ENCODE results near the gene VWCE. TPM values are rescaled to one million over a fixed set of nuclear protein-coding genes. Genes with fewer than 3 reads are reported as not detected.

VWCE gene
- total RNA-seq, 1 experiment from 2014 or later = 2.5 TPM

- H3K9me2 ChIP-seq (ENCODE audit: insufficient read depth) = no peaks in the 10 kb centered on the region
- H3K4me3 ChIP-seq (replicated peaks in 1 of 2; ENCODE audit: low read depth in 1 of 2, low read length in 2 of 2) = peak overlapping the region; percentile 85 to 97
- H3K4me1 ChIP-seq (ENCODE audit: control insufficient read depth in 1 of 2, insufficient read depth in 2 of 2, low read length in 2 of 2) = peaks cover 28 to 46% of the 10 kb centered on the region in 2 experiments
- BruUV-seq (replicated peaks) = TSS peak; percentile 79
- CTCF ChIA-PET = interaction anchor here (0.6 to 4.6 kb wide), 4 partner anchors 28 to 305 kb away, joined by 4 to 120 read pairs (median 4); partner anchors contain the start of gene CYB561A3
- no peaks in the 10 kb centered on the region for H3K9me3 ChIP-seq (ENCODE audit: control insufficient read depth in 1 of 2, insufficient read depth in 1 of 2, low read depth in 1 of 2, low read length in 2 of 2)
- peak overlapping the region; percentile 97 for H3K9ac ChIP-seq (ENCODE audit: low read length)
- no peak overlapping the region for H2AFZ ChIP-seq (ENCODE audit: low read depth, low read length, poor library complexity, severe bottlenecking)
- RAD21 ChIA-PET (ENCODE audit: low non-redundant PET in 1 of 2, low total read pairs in 2 of 2, uncharacterized antibody in 2 of 2, unreplicated experiment in 2 of 2) = interaction anchor here (0.5 to 1.8 kb wide), 3 partner anchors 52 to 304 kb away, joined by 3 to 5 read pairs (median 4); no protein-coding TSS in a partner anchor
- POLR2A ChIA-PET = interaction anchor here (0.8 to 2.0 kb wide), 3 partner anchors 28 to 95 kb away, joined by 4 to 7 read pairs (median 4); partner anchors contain the start of genes CPSF7, CYB561A3 and TMEM138
- ATAC-seq = 0 out of 2 replicates have a peak, but pooled peaks have one; percentile 3
- no peak for DNase-seq (ENCODE audit: low read depth, low spot score)
- peaks cover 66% of the 10 kb centered on the region for H3K79me2 ChIP-seq (ENCODE audit: insufficient read depth, low read length)
- TF ChIP-seq TCF7L2 (IDR thresholded peaks at IDR 0.05; ENCODE audit: borderline replicate concordance, extremely low read depth, insufficient read depth, insufficient read length) = peak; percentile 92
- TF ChIP-seq POLR2A (IDR thresholded peaks at IDR 0.05; ENCODE audit: borderline replicate concordance, extremely low read depth, insufficient read depth, insufficient read length) = peak; percentile 9
- no peak for TF ChIP-seq CTCF (IDR thresholded peaks at IDR 0.05 in 2 of 3, conservative IDR thresholded peaks at IDR 0.05 in 1 of 3; ENCODE audit: borderline replicate concordance in 1 of 3, insufficient read depth in 1 of 3, low read depth in 2 of 3, low read length in 2 of 3)
- no peaks in the 10 kb centered on the region for H4K20me1 ChIP-seq (ENCODE audit: insufficient read depth)
- peaks cover 10% of the 10 kb centered on the region in 2 experiments; a peak in 3 of 4 replicates for H3K36me3 ChIP-seq (ENCODE audit: control insufficient read depth in 1 of 2, insufficient read depth in 2 of 2, low read length in 2 of 2)
- H3K27ac ChIP-seq (ENCODE audit: low read depth, low read length) = peak overlapping the region; percentile 92
- intact Hi-C loops (cut with micrococcal nuclease) = loop anchor here (2.0 kb wide), 1 partner anchor 59 kb away; the partner anchor contains the start of gene TMEM216
- H3K27me3 ChIP-seq (ENCODE audit: insufficient read depth, low read length) = no peaks in the 10 kb centered on the region
- H3K4me2 ChIP-seq (ENCODE audit: low read length) = peak overlapping the region; percentile 93
Observed at GRCh38 chr11:61333550-61334433, 38.7 kb upstream of the VWCE start.
